Measurements from ENCODE around the gene CERK. TPM values are rescaled to one million over a fixed set of nuclear protein-coding genes. Genes with fewer than 3 reads are reported as not detected.

CERK gene
- polyA plus RNA-seq, 4 donors, result 46.1 to 54.9 (median 52.3) TPM

DNA sequence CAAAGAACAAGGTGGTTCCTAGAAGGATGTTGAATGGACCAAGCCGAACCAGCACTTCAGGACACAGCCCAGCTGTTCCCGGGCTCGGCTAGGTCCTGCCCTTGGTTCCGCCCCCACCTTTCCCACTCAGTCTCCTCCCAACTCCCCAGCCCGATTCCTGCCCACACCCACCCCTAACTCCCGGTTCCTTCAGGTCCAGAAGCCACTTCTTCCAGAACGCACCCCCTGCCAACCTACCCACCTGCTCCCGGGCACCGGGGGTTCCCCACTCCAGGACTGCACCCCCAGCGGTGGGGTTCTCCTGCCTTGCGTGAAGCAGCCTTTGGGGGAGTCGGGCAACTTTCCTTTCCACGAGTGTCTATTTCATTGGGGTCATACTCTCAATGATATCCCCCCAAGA lies 30.7 kb downstream of the CERK start:
- DNase-seq (ENCODE audit: low read depth in 4 of 4, low spot score in 3 of 4), result no peak

DNA sequence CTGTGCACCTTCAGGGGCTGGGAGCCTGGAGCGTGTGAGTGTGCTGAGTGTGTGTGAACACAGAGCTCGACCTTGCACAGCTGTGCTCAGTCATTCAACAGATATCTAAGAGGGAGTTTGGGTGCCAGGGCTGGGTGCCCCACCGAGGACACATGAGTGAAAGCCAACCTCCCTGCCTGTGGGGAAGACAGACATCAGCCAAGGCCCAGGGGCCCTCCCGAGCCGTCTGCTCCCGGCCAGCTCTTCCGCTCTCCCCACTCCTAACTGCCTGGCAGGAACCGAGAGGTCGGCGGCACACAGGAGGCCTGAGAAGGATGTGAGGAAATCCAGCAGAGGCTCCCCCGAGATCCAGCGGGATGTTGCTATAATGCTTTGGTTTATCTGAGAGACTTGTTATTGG lies 32.0 kb downstream of the CERK start:
- DNase-seq (ENCODE audit: low read depth in 4 of 4, low spot score in 3 of 4), result no peak

DNA sequence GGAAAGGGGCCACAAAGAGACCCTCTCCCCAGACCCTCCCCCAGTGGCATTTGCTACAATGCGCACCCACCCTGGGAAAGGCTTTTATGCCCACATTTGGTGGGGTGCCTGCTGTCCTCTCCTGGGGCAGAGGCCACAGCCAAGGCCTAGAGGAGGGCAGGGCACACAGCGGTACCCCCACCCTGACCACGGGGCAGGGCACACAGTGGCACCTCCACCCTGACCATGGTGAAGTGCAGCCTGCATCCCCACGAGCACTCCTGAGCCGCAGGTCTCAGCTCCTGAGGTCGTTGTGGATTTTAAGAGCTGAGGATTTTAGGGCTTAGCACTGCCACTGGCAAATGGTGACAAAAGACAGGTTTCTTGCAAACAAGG lies 34.1 kb downstream of the CERK start:
- DNase-seq (ENCODE audit: low read depth in 4 of 4, low spot score in 3 of 4), result no peak

DNA sequence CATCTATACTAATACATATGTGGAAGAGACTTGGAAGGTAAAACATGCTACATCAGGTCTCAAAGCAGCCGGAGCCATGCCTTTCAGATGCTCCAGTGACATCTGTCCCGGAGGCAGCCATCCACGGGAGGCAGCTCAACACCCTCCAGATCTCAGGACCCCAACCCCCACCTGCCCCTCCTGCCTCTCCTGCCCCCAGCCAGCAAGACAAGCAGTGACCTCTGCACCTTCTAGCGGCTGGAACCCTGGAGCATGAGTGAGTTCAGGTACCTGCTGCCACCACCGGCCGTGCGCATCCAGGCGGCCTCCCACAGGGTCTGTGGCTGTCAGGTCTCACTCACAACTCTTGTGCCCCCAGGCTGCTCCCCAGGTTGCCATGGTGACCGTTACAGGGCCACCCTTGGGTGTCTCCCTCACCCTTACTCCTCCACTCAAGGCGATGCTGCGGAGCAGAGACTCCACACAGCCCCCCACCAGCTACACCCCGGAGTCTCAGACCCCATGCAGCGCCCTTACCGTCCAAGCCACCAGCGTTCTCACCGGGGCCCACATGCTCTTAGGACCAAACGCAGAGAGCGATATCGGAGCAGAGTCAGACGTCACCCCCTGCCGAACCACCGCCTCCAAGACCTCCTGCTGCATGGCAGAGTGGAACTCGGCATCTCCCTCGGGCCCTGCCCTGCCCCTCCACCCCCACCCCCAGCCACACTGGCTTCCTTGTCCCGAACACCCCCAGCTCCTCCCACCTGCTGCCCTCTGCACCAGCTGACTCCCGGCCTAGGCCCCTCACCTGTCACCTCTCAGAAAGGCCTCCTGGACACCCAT lies 34.7 kb downstream of the CERK start:
- DNase-seq (ENCODE audit: low read depth in 4 of 4, low spot score in 3 of 4), result no peak

DNA sequence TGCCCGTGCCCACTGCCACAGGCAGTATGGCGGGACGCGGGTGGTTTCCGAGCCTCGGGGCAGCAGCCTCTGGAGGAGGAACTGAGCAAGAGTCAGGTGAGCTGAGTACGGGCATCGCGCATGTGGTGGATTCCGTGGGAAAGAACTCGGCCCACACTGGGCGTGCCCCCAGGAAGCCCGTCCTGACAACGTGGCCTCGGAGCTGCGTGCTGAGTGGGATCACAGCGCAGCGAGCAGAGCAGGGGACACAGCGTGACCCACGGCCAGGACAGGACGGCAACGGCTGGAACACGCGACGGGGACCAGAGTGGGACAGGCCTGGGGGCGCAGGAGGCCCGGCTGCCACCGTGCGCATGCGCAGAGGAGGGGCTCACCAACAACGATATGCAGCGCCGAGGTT lies 36.8 kb downstream of the CERK start:
- no peak for DNase-seq (ENCODE audit: low read depth in 4 of 4, low spot score in 3 of 4)

DNA sequence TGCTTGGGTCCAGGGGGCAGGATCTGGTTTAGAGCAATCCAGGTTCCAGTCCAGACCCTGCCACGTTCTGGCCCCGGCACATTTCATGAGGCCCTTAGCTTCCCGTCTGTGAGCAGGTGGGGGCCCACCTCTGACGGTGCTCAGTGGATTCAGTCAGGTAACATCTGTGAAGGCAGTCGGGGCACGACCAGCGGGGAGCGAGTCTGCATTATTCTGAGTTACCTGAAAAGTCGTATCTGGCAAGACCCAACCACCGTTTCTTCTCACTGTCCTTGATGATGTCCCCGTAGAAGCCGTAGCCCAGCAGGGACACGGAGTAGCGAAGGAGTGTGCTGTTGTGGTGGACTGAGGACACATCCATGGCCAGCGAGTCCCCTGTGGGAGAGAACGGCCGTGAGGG lies 39.0 kb downstream of the CERK start:
- DNase-seq (ENCODE audit: low read depth in 4 of 4, low spot score in 3 of 4), result no peak

DNA sequence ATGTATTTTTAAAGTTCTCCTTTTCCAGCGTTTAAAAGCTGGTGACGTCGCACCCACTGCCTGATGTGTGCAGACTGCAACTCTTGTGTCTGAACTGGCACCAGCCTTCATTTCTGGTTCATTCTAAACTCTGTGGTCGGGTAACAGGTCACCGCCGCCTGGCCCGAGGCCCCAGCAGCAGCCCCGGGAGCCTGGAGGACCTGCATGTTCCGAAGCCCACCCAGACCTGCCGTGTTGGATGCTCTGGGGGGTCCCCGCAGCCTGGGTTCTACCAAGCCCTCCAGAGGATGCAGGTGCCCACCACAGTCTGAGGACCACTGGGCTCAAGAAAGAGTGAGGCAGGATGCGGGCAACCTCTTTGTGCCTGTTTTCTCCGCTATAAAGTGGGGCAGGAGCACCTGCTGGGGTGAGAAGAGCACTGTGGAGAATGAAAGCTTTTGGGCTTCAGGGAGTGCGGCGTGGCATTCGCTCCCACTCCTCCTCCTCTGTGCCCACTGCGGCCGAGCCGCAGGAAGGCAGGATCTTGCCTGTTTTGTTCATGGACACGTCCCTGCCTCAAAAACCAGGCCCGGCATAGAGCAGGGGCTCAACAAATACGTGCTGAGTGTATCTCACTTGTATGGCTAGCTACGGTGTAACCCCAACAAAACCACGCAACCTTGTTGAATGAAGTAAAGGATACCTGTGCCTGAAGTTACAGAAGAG lies 40.1 kb downstream of the CERK start:
- DNase-seq (ENCODE audit: low read depth in 4 of 4, low spot score in 3 of 4), result no peak

DNA sequence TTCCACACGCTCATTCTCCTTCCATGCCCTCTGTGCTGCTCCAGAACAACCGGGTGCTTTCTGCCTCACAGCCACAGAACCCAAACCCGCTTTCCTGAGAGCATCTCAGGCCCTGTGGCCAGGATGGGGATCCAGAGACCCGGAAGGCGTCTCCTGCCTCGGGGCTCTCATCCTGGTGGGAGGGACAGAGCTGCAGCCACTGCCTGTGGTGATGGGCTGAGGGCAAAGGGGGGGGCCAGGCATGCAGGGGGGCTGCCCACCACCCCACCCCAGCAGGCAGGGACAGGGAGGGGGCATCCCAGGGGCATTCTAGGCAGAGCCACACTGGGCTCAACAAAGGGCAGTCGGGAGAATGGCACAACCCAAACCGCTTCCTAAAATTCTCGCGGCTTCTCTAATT lies 41.4 kb downstream of the CERK start:
- no peak for DNase-seq (ENCODE audit: low read depth in 4 of 4, low spot score in 3 of 4)

DNA sequence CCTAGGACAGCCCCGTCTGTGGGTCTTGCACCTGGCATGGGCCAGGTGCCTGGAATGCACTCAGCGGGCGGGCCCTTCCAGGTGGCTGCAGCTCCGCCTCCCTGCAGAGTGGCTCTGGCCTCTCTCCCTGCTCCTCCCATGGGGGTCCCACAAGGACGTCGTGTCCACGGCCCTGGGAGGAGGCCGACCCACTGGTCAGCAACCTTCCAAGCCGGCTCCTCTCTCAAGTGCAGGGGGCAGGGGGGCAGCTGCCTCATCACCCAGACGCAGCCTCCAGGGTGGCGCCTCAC lies 41.9 kb downstream of the CERK start:
- DNase-seq (ENCODE audit: low read depth in 4 of 4, low spot score in 3 of 4), result no peak

DNA sequence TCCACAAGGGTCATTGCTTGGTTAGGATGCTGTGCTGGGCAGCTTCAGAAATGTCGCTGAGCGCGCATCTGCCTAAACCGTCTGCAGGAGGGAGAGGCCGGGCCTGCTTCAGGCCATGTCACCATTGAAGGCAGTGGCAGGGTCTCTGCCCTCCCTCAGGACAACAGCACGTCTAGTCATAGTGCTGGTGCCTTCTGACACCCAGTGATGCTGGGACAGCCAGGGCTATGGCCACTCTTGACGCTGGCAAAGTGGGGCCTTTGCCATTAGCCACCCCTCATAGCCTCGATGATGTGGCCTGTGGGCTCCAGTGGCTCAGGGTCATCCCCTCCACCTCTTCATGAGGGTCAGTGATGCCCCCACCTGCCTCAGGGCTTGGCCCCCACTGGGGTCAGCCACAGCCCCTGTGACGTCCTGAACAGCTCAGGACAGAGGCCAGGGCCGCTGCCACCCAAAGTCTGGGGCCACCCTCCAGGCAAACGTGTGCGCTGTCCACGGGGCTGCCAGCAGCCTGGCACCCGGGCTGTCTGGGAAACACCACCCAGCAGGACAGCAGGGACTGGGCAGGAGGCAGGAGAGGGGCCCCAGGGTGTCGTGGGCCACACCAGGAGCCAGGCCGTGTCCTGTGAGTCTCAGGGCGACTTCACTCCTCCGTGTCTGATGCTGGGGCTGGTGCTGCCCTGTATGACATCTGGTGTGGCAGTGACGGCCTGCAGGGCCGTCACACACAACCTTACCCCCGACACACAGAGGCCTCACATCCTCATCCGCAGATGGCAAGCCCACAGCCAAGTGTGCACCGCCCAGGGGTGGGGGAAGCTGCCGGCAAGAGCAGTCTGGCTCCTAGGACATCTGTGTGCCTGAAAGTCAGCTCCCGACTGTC lies 42.5 kb downstream of the CERK start:
- DNase-seq (ENCODE audit: low read depth in 4 of 4, low spot score in 3 of 4), result no peak

DNA sequence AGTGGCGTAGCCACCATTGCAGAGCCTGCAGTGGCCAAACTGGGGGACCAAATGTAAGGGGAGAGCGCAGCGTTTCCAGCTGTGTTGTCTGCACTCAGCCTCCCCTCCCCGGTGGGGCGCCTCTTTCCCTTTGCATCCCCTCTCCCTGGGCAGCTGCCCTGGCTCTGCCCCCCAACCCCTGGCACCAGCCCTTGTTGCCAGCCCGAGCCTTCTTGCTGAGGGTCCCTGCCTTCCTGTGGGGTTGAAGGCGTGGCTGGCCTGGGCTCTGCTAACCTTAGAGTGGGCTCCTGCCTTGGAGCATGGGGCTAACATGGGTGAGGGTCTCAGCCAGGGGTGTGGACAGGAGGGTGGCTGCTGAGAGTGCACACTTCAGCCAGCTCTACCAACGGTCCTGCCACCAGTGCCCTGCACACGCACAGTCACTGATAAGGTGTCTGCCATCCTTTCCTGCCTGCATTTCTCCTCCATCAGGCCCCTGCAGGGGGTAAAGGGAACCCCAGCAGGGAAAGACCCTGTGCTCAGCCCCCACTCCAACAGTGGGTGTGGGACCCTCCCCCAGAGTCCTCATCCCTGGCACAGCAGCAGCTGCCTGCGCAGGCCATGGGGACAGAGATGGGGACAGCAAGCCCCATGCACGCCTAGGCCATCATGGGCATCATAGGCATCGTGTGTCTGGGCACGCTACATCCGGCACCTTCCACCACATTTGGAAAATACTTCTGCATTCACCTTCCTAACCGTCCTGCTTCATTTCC lies 43.5 kb downstream of the CERK start:
- no peak for DNase-seq (ENCODE audit: low read depth in 4 of 4, low spot score in 3 of 4)

DNA sequence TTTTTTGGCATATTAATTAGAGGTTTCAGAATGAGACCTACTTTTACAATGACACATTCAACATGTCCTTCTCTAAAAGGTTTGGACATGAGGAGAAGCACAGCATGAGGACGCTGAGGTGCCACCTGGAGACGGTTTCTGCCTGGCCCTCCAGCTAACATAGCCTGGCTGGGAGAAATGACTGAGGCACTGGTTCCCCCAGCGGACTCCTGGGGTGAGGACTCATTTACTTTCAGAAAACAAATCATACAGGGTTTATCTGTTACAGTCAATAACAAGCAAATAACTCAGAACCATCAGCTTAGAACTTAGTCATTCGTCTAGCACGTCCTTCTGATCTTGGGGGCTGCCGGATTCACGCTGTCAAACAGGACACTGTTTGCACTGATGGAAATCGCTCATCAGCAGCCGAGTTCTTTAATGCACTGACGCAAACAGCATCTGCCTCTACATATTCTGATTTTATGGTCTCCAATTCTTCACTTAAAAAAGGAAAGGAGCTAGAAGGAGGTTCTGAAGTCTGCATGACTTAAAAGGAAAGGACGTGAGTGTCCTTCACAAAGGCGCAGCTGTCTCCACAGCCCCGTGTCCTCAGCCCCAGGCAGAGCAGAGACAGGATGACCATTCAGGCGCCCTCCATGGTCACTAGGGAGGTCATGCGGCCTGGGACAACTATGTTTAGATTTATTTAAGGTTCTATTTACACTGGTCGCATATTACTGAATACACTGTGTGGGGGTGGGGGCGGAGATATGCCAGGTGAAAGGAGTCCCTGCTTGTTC lies 44.2 kb downstream of the CERK start:
- DNase-seq (ENCODE audit: low read depth in 4 of 4, low spot score in 3 of 4), result no peak

DNA sequence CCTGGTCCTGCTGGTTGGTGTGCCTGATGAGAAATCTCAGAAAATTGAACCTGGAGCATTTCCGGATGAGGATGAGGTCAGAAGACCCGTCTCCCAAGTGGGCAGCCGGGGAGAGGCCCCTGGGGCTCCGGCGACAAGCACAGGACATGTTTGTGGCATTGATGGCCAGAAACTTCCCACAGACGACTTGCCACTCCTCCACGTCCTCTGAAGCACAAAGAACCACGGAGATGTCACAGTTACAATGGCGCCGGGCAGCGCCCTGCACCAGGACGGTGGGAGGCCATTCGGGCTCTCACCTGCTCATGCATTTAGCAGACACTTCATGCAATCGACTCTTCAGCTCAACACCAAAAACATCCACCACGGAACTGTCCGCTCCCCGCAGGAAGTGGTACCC lies 46.5 kb downstream of the CERK start:
- DNase-seq (ENCODE audit: low read depth in 4 of 4, low spot score in 3 of 4), result no peak

DNA sequence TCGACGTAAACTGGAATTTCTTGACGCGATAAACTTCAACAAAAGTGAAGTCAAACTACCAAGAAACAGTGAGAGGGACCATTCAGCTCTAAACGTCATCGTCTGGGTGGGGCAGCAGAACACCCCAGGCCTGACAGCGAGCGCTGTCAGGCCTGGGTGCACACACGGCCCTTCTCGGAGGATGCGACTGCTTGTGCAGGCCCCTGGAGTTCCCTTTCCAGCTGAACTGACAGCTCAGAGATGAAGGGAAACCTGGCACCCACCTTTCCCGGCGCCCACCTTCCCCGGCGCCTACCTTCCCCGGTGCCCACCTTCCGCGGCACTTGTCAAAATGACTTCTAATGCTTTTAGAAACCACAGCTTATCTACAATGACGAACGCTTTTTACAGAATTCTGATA lies 47.9 kb downstream of the CERK start:
- no peak for DNase-seq (ENCODE audit: low read depth in 4 of 4, low spot score in 3 of 4)

DNA sequence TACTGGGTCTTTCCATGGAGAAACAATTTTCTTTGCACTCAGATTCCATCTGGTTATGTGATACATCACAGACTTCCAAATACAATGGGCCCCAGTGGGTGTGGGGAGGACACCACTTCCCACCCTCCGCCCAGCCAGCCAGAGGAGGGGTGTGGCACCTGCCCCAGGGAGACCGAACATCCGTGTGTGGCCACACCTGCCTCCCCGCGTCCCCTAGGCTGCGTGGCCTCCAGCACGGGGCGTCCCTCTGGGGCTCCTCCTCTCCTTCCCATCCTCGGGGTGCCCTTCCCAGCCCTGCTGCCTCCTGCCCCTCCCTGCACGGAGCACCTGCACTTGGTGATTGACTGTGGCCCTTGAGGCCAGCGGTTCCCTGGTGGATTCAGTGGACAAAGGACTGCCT lies 49.1 kb downstream of the CERK start:
- no peak for DNase-seq (ENCODE audit: low read depth in 4 of 4, low spot score in 3 of 4)

DNA sequence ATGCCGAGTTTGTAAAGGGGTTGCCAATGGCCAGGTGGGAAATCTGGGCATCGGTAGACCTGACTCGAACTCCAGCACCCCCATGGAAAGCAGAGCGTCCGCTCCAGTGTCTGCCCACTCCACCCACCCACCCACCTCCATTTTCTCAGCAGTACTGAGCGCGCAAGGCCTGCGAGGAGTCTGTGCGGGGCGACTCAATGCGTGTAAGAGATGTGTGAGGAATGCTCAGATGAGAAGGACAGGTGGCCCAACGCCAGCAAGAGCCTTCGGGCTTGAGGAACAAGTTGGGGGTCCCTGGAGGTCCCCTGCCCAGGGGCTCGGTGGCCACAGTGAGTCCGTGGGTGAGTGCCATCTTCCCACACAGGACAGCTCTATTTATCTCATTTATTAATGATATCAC lies 50.6 kb downstream of the CERK start:
- DNase-seq (ENCODE audit: low read depth in 4 of 4, low spot score in 3 of 4), result no peak

DNA sequence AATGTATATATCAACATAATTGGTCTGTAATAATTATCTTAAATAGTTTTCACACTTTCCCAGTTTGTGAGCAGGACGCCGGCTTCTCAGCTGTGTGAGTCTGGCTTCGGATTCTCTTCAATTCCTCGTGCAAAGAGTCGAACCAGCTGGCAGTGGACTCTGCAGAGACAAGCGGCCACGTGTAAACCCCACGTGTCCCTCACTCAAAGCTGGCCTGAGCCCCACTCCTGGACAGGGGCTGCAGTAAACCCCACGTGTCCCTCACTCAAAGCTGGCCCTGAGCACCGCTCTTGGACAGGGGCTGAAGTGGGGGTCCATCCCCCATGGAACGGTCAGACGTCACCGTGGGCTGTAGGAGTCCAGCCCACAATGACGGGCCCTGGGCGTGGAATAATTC lies 51.0 kb downstream of the CERK start:
- DNase-seq (ENCODE audit: low read depth in 4 of 4, low spot score in 3 of 4), result no peak

DNA sequence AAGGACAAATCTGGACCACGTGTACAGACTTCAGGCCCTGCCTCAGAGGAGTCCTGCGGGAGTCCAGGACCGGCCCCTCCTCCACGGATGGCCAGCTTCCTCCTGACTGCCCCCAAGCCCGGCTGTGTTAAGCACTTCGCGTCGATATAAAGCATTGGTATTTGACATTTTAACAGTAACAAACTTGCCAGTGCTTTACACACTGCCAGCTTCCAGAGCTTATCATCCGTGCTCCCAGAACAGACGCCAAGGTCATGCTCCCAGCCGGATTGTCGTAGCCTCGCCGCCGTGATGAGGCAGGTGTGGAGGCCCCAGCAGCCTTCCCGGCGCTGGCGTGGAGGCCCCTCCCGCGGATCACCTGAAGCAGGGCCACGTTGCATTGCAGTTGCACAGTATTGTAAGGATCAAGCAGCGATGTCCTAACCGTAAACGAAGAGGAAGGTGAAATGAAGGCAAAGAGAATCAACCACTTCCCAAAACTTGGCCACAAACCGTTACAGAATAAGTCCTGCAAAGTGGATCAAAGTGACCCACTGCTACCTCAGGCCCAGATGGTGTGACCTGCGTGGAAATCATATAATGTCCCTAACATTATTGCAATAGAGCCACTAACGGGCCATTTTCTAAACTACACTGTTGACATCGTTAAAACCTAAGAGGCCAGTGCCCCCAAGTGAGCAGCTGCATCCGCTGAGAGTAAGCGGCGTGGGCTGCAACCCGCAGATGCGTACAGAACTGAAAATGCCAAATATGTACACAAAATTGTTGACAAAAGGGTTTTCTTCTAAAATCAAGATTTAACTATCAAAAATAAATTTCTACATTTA lies 51.6 kb downstream of the CERK start:
- no peak for DNase-seq (ENCODE audit: low read depth in 4 of 4, low spot score in 3 of 4)

DNA sequence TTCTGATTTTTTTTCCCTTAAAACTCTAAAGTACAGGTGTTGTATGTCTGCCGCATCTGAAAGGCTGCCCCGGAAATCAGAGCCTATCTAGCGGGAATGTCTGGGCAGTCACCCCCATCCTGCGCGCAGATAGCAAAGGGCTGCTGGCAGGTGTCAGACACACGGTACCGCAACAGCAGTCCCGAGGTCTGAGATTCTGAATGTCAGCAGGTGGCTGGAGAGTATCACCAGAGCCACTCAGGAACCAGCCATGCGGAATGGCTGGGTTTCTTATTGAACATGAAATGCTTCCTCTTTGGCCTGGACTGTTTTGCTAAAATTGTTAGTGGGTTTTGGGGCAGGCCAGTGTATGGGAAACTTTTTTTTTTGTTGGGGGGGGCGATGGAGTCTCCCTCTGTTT lies 53.3 kb downstream of the CERK start:
- no peak for DNase-seq (ENCODE audit: low read depth in 4 of 4, low spot score in 3 of 4)

All from right renal pelvis (tissue), 4 donors.